ENCODE measurements around the gene PRTN3.
A peak's percentile ranks its signal among the peaks of the same experiment; 100 is the strongest.

The PRTN3 gene

GRCh38 chr19:861141-861755 is 20.4 kb downstream of the PRTN3 start:
- H2AFZ ChIP-seq (ENCODE audit: low read depth, low read length), result no peak overlapping the region
- no peaks in the 10 kb centered on the region for H3K79me2 ChIP-seq (ENCODE audit: low read length)
- H3K9me3 ChIP-seq (ENCODE audit: insufficient read depth, low read length), result no peaks in the 10 kb centered on the region
- no peak overlapping the region for H3K27ac ChIP-seq (ENCODE audit: low read length)
- H3K4me3 ChIP-seq (ENCODE audit: low read length), result no peak overlapping the region
- no peak for TF ChIP-seq EZH2phosphoT487 (IDR thresholded peaks at IDR 0.05; ENCODE audit: low read depth)
- no peak for TF ChIP-seq CTCF (IDR thresholded peaks at IDR 0.05; ENCODE audit: low read depth, low read length)
- no peaks in the 10 kb centered on the region for H4K20me1 ChIP-seq (ENCODE audit: insufficient read depth, low read length)
- H3K9ac ChIP-seq (ENCODE audit: low read length), result no peak overlapping the region
- H3K4me1 ChIP-seq (ENCODE audit: low read length), result peaks cover 20% of the 10 kb centered on the region
- H3K27me3 ChIP-seq (ENCODE audit: low read depth, low read length), result no peaks in the 10 kb centered on the region
- no peak overlapping the region for H3K4me2 ChIP-seq (ENCODE audit: low read length)
- H3K36me3 ChIP-seq (replicated peaks; ENCODE audit: low read depth, low read length), result peaks cover 3% of the 10 kb centered on the region

GRCh38 chr19:861756-862580 is 21.2 kb downstream of the PRTN3 start:
- TF ChIP-seq EZH2phosphoT487 (IDR thresholded peaks at IDR 0.05; ENCODE audit: low read depth), result no peak
- TF ChIP-seq CTCF (IDR thresholded peaks at IDR 0.05; ENCODE audit: low read depth, low read length), result no peak
- H3K9me3 ChIP-seq (ENCODE audit: insufficient read depth, low read length), result no peaks in the 10 kb centered on the region
- H4K20me1 ChIP-seq (ENCODE audit: insufficient read depth, low read length), result no peaks in the 10 kb centered on the region
- no peaks in the 10 kb centered on the region for H3K79me2 ChIP-seq (ENCODE audit: low read length)
- H3K36me3 ChIP-seq (replicated peaks; ENCODE audit: low read depth, low read length), result peaks cover 3% of the 10 kb centered on the region
- no peak overlapping the region for H3K4me3 ChIP-seq (ENCODE audit: low read length)
- H3K4me1 ChIP-seq (ENCODE audit: low read length), result peaks cover 20% of the 10 kb centered on the region
- no peak overlapping the region for H2AFZ ChIP-seq (ENCODE audit: low read depth, low read length)
- H3K9ac ChIP-seq (ENCODE audit: low read length), result no peak overlapping the region
- H3K27ac ChIP-seq (ENCODE audit: low read length), result no peak overlapping the region
- H3K27me3 ChIP-seq (ENCODE audit: low read depth, low read length), result no peaks in the 10 kb centered on the region
- H3K4me2 ChIP-seq (ENCODE audit: low read length), result no peak overlapping the region

GRCh38 chr19:862581-863314 is 21.9 kb downstream of the PRTN3 start:
- peaks cover 4% of the 10 kb centered on the region for H3K36me3 ChIP-seq (replicated peaks; ENCODE audit: low read depth, low read length)
- H3K27ac ChIP-seq (ENCODE audit: low read length), result no peak overlapping the region
- no peak overlapping the region for H3K9ac ChIP-seq (ENCODE audit: low read length)
- H3K4me3 ChIP-seq (ENCODE audit: low read length), result no peak overlapping the region
- no peaks in the 10 kb centered on the region for H4K20me1 ChIP-seq (ENCODE audit: insufficient read depth, low read length)
- H3K9me3 ChIP-seq (ENCODE audit: insufficient read depth, low read length), result no peaks in the 10 kb centered on the region
- H3K27me3 ChIP-seq (ENCODE audit: low read depth, low read length), result no peaks in the 10 kb centered on the region
- TF ChIP-seq EZH2phosphoT487 (IDR thresholded peaks at IDR 0.05; ENCODE audit: low read depth) (no peak), CTCF (IDR thresholded peaks at IDR 0.05; ENCODE audit: low read depth, low read length) (no peak)
- H3K4me2 ChIP-seq (ENCODE audit: low read length), result no peak overlapping the region
- no peak overlapping the region for H2AFZ ChIP-seq (ENCODE audit: low read depth, low read length)
- no peaks in the 10 kb centered on the region for H3K79me2 ChIP-seq (ENCODE audit: low read length)
- H3K4me1 ChIP-seq (ENCODE audit: low read length), result peaks cover 20% of the 10 kb centered on the region

GRCh38 chr19:863315-863620 is 22.5 kb downstream of the PRTN3 start:
- no peaks in the 10 kb centered on the region for H3K79me2 ChIP-seq (ENCODE audit: low read length)
- H3K36me3 ChIP-seq (replicated peaks; ENCODE audit: low read depth, low read length), result peaks cover 8% of the 10 kb centered on the region
- no peak overlapping the region for H3K4me3 ChIP-seq (ENCODE audit: low read length)
- peak overlapping the region; percentile 54 for H3K27ac ChIP-seq (ENCODE audit: low read length)
- H3K4me2 ChIP-seq (ENCODE audit: low read length), result peak overlapping the region; percentile 55
- no peaks in the 10 kb centered on the region for H3K9me3 ChIP-seq (ENCODE audit: insufficient read depth, low read length)
- peaks cover 20% of the 10 kb centered on the region for H3K4me1 ChIP-seq (ENCODE audit: low read length)
- no peaks in the 10 kb centered on the region for H3K27me3 ChIP-seq (ENCODE audit: low read depth, low read length)
- no peak overlapping the region for H2AFZ ChIP-seq (ENCODE audit: low read depth, low read length)
- TF ChIP-seq CTCF (IDR thresholded peaks at IDR 0.05; ENCODE audit: low read depth, low read length), result no peak
- TF ChIP-seq EZH2phosphoT487 (IDR thresholded peaks at IDR 0.05; ENCODE audit: low read depth), result no peak
- H3K9ac ChIP-seq (ENCODE audit: low read length), result no peak overlapping the region
- no peaks in the 10 kb centered on the region for H4K20me1 ChIP-seq (ENCODE audit: insufficient read depth, low read length)
